GM19193 (cell line): ENCODE results near the gene CFAP157.

ENCODE experiments used
- POLR2A ChIP-seq: IDR thresholded peaks from 4 replicates; pipeline ENCODE4 v1.6.1; 2011; ENCODE audit not compliant: insufficient read depth, insufficient read length; ENCODE audit errors: extremely low read depth

The CFAP157 gene

DNA sequence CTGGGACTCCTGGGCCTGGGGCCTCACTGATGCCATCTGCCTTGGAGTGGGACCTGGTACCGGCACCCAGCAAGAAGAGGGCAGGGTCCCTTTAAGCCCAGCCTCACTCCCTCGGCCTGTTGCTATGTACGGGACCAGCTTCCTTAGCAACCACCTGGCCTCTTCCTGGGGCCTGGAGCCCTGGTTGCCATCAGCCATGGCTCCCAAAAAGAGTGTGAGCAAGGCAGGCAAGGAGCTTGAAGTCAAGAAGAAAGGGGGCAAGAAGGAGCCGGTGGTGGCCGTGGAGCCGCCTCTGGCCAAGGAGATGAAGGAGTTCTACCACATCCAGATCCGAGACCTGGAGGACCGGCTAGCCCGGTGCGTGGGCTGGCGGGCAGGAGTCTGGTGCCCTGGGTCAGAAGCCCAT is at the start of gene CFAP157:
Gene CFAP157, plus strand, starts transcription at position 153 of the 406 bp plus-strand sequence. Its CDS starts 44 bp downstream, at position 197.
- TF ChIP-seq POLR2A = no peak

DNA sequence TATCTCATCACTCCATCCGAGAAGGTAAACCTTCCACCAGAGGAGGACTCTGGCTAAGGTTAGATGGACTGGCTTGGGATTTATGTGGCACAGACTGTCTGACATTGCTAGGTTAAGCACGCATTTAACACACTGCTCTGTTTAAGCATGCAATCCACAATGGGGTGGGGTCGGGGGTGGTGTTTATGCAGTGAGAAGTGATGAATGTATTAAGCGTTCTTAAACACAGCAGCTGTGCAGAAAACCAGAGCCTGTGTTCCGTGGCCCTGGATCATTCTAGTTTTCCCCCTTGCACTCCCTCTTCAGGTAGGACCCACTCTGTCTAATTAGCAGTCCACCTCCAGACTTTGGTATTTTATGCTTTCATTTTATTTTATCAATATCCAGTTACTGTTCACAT is 48.4 kb upstream of the CFAP157 start:
- no peak for TF ChIP-seq POLR2A

DNA sequence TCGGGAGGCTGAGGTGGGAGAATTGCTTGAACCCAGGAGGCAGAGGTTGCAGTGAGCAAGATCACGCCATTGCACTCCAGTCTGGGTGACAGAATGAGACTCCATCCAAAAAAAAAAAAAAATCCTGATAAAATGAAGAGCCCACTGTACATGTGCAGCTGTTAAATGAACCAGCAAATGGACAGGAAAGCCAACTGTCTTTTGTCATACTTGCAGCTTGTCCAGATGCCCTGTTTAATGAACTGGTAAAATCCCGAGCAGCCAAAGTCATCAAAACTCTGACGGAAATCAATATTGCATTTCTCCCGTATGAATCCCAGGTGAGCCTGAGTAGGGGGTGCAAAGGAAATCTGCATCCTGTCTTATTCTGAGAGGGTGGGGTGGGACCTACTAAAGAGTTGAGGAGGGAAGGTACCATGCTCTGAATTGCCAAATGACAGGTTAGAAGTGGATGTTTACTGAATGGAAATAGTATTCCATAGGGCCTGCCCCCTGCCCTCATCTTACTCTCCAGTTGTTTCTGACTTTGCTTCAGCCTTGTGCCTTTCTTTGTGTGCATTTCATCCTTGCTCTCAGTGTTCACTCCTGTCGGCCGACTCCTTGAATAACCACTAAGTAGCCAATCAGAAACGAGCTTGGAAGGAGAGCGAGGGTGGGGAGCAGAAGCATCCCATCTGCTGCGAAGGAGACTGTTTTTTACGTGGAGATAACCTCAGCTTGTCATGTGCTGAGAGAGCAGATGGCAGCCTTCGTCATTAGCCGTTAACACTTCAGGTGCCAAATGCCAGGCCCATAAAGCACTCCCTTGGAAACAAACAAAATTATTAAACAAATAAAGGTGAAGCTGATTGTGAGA is 45.7 kb upstream of the CFAP157 start:
- no peak for TF ChIP-seq POLR2A

DNA sequence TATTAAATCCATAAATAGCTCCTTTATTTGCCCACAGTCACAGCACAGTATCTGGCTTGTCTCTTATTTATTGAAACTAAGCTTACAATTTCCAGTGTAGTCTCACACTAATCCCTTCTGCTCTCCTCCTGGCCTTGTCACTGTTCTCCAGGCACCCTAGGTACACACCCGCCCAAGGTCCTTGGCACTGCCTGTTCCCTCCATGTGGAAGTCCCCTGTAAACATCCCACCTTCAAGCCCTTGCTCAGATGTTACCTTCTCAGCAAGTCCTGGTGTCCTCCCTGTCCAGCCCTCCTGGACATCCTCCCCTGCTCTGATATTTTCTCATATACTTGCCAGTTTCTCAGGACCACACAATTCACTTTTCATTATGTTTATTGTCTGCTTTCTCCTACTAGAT is 44.2 kb upstream of the CFAP157 start:
- TF ChIP-seq POLR2A = no peak

DNA sequence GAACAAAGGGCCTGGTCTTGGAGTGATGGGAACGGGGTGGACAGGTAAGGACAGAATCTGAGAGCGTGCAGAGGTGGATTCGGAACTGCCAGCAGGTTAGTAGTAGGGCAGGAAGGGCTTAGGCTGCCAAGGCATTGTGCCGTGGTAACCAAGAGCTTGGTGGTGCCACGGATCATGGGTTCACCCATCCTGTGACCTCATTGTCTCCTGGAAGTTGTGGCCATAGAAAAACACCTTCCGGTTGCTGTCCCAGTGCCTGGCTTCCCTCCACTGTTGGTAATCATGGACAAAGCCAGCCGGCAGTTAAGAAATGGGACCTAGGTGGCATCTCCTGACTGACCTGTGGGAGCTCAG is 42.5 kb upstream of the CFAP157 start:
- no peak for TF ChIP-seq POLR2A

DNA sequence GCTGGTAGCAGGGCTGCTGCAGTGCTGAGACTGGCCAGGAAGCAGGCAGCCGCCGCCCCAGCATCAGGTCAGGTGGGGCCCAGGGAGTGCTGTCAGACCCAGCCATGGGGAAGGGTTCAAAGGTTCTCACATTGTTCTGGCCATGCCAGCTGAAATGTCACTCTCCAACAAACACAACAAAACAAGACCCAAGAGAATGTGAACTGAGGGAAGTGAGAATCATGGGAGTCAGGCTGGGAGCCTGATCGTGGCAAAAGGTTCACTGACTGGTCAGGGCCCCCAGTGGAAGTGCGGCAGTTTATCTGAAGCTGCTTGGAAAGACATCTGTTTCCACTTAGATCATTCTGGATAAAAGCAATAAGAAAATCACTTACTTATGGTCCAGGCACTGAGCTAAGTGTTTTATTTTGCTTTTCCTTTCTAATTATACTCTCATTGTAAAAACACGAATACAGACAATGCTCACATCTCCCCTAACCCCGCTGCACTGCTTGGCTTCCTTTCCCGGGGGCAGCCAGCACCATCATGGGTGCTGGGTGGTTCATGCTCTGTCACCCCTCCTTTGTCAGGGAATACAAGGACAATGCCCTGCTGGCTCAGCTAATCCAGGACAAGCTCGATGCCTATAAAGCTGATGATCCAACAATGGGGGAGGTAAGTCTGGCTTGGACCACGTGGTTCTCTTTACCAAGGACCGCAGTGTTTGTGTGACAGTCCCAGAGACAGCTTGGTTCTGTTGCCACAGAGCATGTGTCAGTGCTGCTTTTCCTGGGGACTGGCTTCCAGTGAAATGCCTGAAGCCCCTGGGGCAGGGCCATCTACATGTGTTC is 41.9 kb upstream of the CFAP157 start:
- no peak for TF ChIP-seq POLR2A

DNA sequence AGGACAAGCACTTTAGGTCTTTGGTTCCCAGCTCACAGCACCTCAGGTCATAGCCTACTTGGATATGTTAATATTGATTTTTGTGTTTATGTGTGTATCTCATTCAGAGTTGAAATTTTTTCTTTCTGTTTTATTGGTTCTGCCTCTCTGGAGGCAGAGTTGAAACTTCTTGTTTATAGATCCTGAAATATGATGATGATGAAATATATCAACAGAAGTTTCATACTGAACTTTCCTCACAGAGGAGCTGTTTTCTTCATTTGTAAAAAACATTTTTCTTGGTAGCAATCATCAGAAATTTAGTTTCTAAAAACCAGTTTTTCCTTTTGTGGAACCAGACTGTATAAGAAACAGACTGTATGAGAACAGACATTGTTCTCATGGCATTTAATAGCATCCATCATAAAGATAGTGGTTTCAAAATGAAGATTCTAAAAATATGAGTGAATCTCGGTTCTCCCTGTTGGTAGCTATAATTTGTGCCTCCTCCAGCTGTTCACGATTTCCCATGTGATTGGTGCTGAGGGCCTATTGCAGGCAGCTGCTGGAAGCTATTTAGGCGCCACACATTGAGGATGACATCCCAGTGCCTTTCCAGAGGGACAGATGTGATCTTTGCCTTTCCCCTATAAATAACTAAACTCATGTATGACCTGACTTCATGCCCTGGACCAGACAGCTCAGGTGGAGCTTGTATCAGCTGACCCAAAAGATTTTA is 39.5 kb upstream of the CFAP157 start:
- TF ChIP-seq POLR2A = no peak

DNA sequence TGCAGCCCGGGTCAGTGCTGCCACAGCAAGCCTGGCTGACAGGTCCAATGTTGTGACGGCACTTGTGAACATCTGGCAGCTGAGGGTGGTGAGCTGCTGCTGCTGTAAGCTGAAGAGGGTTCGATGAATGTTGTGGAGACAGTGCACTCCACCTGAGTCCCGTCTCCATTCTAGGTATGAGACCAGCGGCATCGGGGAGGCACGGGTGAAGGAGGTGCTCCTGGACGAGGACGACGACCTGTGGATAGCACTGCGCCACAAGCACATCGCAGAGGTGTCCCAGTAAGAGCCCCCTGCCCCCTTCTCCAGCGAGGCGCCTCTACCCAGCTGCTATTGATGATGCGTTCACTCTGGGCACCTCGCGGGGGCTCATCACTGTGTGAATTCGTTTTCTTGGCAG is 38.9 kb upstream of the CFAP157 start:
- TF ChIP-seq POLR2A = no peak

DNA sequence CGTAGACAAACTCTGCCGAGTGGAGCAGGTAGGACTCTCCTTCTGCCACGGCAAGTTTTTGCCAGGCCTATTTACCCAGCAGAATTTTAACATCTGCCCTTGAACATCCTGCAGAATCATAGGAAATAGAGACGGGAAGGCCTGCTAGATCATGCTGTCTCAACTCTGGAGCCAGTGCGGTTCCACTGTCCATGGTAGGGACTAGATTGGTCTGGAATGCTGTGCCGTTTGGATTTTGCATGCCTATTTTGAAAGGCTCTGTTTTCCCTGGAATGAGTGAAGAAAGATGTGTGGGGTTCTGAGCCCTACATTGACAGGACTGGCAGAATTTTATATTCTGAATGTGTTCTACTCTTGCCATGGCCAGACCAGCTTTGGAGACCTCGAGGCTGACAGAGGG is 33.6 kb upstream of the CFAP157 start:
- no peak for TF ChIP-seq POLR2A

DNA sequence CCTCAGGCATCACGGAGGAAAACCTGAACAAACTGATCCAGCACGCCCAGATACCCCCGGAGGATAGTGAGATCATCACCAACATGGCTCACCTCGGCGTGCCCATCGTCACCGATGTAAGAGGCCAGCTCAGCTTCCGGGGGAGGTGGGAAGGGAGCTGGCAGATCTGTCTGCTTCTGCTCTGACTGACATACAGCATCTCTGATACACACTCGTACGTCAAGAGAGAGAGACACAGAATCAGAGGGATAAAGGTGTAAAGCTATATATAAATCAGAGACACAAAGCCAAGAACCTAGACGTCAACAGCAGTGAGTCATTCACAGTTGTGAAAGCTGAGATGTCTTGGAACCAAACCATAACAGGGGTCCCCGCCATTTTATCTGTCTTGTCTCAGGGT is 30.1 kb upstream of the CFAP157 start:
- no peak for TF ChIP-seq POLR2A

DNA sequence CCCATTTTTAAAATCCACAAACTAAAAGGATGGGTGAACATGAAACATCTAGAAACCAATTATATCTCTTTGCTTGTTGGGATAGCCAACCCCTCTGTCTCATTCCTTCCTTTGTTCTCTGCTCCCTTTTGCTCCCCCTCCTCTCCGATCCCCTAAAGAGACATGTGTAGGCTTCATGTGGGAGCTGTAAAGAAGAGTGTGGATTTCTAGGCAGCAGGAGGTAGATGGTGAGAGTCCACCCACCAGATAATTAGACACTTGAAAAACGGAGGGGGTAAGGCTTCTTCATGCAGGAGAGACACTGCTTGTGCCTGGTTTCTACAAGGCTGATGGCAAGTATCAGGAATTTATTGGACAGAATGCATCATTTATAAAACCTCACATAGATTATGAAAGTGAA is 27.3 kb upstream of the CFAP157 start:
- TF ChIP-seq POLR2A = no peak

DNA sequence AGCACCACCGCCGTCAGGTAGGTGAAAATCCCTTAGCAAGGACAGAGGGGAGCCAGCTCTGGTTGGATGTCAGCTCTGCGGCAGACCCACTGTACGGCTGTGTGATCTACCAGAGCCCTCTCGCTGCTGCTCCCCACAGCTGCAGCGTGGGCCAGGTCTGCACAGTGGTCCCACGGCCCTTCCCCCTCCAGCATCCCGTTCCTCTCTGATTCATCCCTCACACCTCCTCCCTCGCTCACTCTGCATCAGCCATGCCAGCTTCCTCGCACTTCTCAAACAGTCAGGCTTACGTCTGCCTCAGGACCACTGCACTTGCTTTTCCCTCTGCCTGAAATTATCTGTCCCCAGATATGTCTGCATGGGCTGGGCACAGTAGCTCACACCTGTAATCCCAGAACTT is 26.6 kb upstream of the CFAP157 start:
- no peak for TF ChIP-seq POLR2A

DNA sequence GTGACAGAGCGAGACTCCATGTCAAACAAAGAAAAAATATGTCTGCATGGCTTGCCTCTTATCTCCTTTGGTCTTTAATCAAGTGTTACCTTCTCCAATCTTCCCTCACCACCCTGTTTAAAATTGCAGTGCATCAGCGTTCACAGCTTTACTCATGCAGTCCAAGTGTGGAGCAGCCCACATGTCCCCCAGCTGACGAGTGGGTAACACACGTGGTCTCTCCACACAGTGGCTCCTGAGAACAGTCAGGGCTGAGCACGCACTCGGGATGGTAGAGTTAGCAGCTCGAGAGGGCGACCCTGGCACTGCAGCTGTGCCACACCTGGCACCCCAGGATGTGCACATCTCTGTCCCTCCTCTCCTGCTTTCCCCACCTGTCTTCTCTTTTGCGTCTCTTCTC is 25.9 kb upstream of the CFAP157 start:
- TF ChIP-seq POLR2A = no peak

DNA sequence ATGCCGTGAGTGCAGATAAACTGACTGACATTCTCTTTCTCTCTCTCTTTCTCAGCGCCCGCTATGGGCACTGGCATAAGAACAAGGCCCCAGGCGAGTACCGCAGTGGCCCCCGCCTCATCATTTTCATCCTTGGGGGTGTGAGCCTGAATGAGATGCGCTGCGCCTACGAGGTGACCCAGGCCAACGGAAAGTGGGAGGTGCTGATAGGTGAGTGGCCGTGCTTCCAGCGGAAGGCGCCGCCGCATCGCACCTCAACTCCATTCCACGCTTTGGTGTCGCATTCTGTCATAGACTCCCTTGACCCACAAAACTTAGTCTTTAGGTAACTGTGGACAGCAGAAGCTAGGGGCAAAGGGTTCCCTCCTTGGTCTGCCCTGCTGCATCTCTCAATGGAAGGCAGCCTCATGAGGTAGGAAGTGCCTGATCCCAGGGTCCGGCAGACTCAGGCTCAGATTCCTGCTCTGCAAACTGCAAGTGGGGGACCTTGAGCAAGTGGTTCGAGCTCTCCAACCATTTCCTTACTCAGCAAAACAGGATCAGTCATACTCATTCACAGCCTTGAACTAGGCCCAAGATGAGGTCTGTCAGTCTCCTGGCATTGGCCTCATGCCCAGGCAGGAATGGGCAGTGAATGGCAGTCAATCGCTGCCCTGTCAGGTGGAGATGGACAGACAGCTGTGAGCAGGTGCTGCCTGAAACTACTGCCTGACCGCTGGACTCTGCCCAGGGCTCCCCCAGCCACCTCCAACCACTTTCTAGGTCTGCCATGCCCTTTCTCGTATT is 24.2 kb upstream of the CFAP157 start:
- TF ChIP-seq POLR2A = no peak
